Mucosa of rectum (tissue), 2 donors: ENCODE results near the gene CLIP1.

Experiments used
- H3K27ac ChIP-seq, 2 donors: one replicate each; pipeline ENCODE4 v1.7.0; 2013; ENCODE audit warnings: inconsistent platforms in 2 of 2, low read depth in 2 of 2, low read length in 2 of 2
- H3K27me3 ChIP-seq, 2 donors: one replicate each; pipeline ENCODE4 v1.7.0; 2013; ENCODE audit warnings: low read length in 2 of 2; ENCODE audit not compliant: control insufficient read depth in 2 of 2, insufficient read depth in 2 of 2
- H3K36me3 ChIP-seq, 2 donors: one replicate each; pipeline ENCODE4 v1.7.0; 2013; ENCODE audit warnings: low read length in 2 of 2; ENCODE audit not compliant: control insufficient read depth in 2 of 2, insufficient read depth in 2 of 2
- H3K4me1 ChIP-seq, 2 donors: one replicate each; pipeline ENCODE4 v1.7.0; 2013; ENCODE audit warnings: low read length in 2 of 2, mild to moderate bottlenecking in 1 of 2; ENCODE audit not compliant: control insufficient read depth in 2 of 2, insufficient read depth in 2 of 2
- H3K4me3 ChIP-seq, 2 donors: one replicate each; pipeline ENCODE4 v1.7.0; 2013; ENCODE audit warnings: low read length in 2 of 2
- H3K9ac ChIP-seq, 2 donors: one replicate each; pipeline ENCODE4 v1.7.0; 2013; ENCODE audit warnings: low read length in 2 of 2, low read depth in 1 of 2, mild to moderate bottlenecking in 1 of 2
- H3K9me3 ChIP-seq, 2 donors: one replicate each; pipeline ENCODE4 v1.7.0; 2013; ENCODE audit warnings: low read length in 2 of 2; ENCODE audit not compliant: control insufficient read depth in 2 of 2
- donor health status: healthy.
- donor health status: Normal muscosa, but diverticular disease.

CLIP1 gene

GRCh38 chr12:122298071-122298748 lies 124.3 kb downstream of the CLIP1 start:
- Histone ChIP-seq H3K27ac (no peak overlapping the region), H3K9ac (no peak overlapping the region), H3K4me1 (no peaks in the 10 kb centered on the region), H3K36me3 (peaks cover 22 to 25% of the 10 kb centered on the region in 2 donors), H3K27me3 (no peaks in the 10 kb centered on the region), H3K4me3 (no peak overlapping the region), H3K9me3 (no peaks in the 10 kb centered on the region)

- Histone ChIP-seq H3K36me3 (peaks cover 19 to 25% of the 10 kb centered on the region in 2 donors), H3K9me3 (no peaks in the 10 kb centered on the region), H3K4me1 (no peaks in the 10 kb centered on the region), H3K4me3 (no peak overlapping the region), H3K27me3 (no peaks in the 10 kb centered on the region), H3K27ac (no peak overlapping the region), H3K9ac (no peak overlapping the region)
Observed at GRCh38 chr12:122297494-122297893, 125.0 kb downstream of the CLIP1 start.

- Histone ChIP-seq H3K9me3 (no peaks in the 10 kb centered on the region), H3K4me1 (no peaks in the 10 kb centered on the region), H3K27me3 (no peaks in the 10 kb centered on the region), H3K4me3 (no peak overlapping the region), H3K27ac (no peak overlapping the region), H3K9ac (no peak overlapping the region), H3K36me3 (peaks cover 22% of the 10 kb centered on the region in 2 donors)
Observed at GRCh38 chr12:122295877-122296276, 126.6 kb downstream of the CLIP1 start.

- H3K9me3 ChIP-seq: no peaks in the 10 kb centered on the region
- H3K27me3 ChIP-seq: no peaks in the 10 kb centered on the region
- H3K27ac ChIP-seq: no peak overlapping the region
- no peak overlapping the region for H3K9ac ChIP-seq
- no peak overlapping the region for H3K4me3 ChIP-seq
- H3K36me3 ChIP-seq: peaks cover 17 to 25% of the 10 kb centered on the region in 2 donors
- no peaks in the 10 kb centered on the region for H3K4me1 ChIP-seq
Observed at GRCh38 chr12:122293081-122293480, 129.4 kb downstream of the CLIP1 start.

- Histone ChIP-seq H3K27me3 (no peaks in the 10 kb centered on the region), H3K27ac (no peak overlapping the region), H3K4me1 (no peaks in the 10 kb centered on the region), H3K4me3 (no peak overlapping the region), H3K36me3 (peaks cover 5 to 17% of the 10 kb centered on the region in 2 donors), H3K9me3 (no peaks in the 10 kb centered on the region), H3K9ac (no peak overlapping the region)
Observed at GRCh38 chr12:122291431-122291830, 131.0 kb downstream of the CLIP1 start.

GRCh38 chr12:122283680-122284079 lies 138.8 kb downstream of the CLIP1 start:
- Histone ChIP-seq H3K4me3 (no peak overlapping the region), H3K27ac (no peak overlapping the region), H3K4me1 (no peaks in the 10 kb centered on the region), H3K9me3 (no peaks in the 10 kb centered on the region), H3K27me3 (no peaks in the 10 kb centered on the region), H3K36me3 (peaks cover 6 to 8% of the 10 kb centered on the region in 2 donors), H3K9ac (no peak overlapping the region)

GRCh38 chr12:122282061-122282460 lies 140.4 kb downstream of the CLIP1 start:
- Histone ChIP-seq H3K27ac (no peak overlapping the region), H3K27me3 (no peaks in the 10 kb centered on the region), H3K36me3 (peaks cover 10 to 13% of the 10 kb centered on the region in 2 donors)

GRCh38 chr12:122276242-122276641 lies 146.2 kb downstream of the CLIP1 start:
- Histone ChIP-seq H3K4me1 (no peaks in the 10 kb centered on the region), H3K4me3 (no peak overlapping the region), H3K27me3 (no peaks in the 10 kb centered on the region), H3K9me3 (no peaks in the 10 kb centered on the region), H3K36me3 (peaks cover 27 to 29% of the 10 kb centered on the region in 2 donors), H3K9ac (no peak overlapping the region), H3K27ac (no peak overlapping the region)

More at GRCh38 chr12:122282061-122282460, 140.4 kb downstream of the CLIP1 start:
- no peaks in the 10 kb centered on the region for H3K4me1 ChIP-seq
- no peaks in the 10 kb centered on the region for H3K9me3 ChIP-seq
- no peak overlapping the region for H3K4me3 ChIP-seq
- H3K9ac ChIP-seq: no peak overlapping the region

- Histone ChIP-seq H3K4me1 (no peaks in the 10 kb centered on the region), H3K9me3 (no peaks in the 10 kb centered on the region), H3K36me3 (peaks cover 27 to 29% of the 10 kb centered on the region in 2 donors), H3K27me3 (no peaks in the 10 kb centered on the region), H3K9ac (no peak overlapping the region), H3K4me3 (no peak overlapping the region), H3K27ac (no peak overlapping the region)
Observed at GRCh38 chr12:122275459-122275858, 147.0 kb downstream of the CLIP1 start.

- peak within 1 kb of the TSS; percentile 89 to 96 for H3K9ac ChIP-seq
Observed at GRCh38 chr12:122266230-122266901, 156.1 kb downstream of the CLIP1 start, which contains the start of gene VPS33A. TSS of gene VPS33A (minus strand) at chr12:122266494. CDS start at chr12:122266408, 86 bp downstream.

More at GRCh38 chr12:122266230-122266901, 156.1 kb downstream of the CLIP1 start, which contains the start of gene VPS33A:
- Histone ChIP-seq H3K9me3 (no peaks in the 10 kb centered on the region), H3K4me3 (peak within 1 kb of the TSS; percentile 92 to 96), H3K27me3 (no peaks in the 10 kb centered on the region), H3K36me3 (peaks cover 3 to 12% of the 10 kb centered on the region in 2 donors), H3K27ac (peak within 1 kb of the TSS; percentile 94 to 96), H3K4me1 (peaks cover 4 to 13% of the 10 kb centered on the region in 2 donors)
